ENCODE results near the gene FCRLB. TPM values are rescaled to one million over a fixed set of nuclear protein-coding genes. Genes with fewer than 3 reads are reported as not detected.

The FCRLB gene
- polyA plus RNA-seq, 4 donors = 4.0 to 6.3 (median 5.2) TPM

GRCh38 chr1:161719325-161719611 lies 2.1 kb upstream of the FCRLB start:
- DNase-seq (ENCODE audit: low read depth in 4 of 4, low spot score in 2 of 4) = no peak

GRCh38 chr1:161720422-161720821 lies 922 bp upstream of the FCRLB start:
- no peak for DNase-seq (ENCODE audit: low read depth in 4 of 4, low spot score in 2 of 4)

GRCh38 chr1:161721738-161722343 lies 497 bp downstream of the FCRLB start:
- DNase-seq (ENCODE audit: low read depth in 4 of 4, low spot score in 2 of 4) = no peak

- no peak for DNase-seq (ENCODE audit: low read depth in 4 of 4, low spot score in 2 of 4)
Observed at GRCh38 chr1:161722406-161722805, 1.1 kb downstream of the FCRLB start.

- no peak for DNase-seq (ENCODE audit: low read depth in 4 of 4, low spot score in 2 of 4)
Observed at GRCh38 chr1:161723459-161724141, 2.3 kb downstream of the FCRLB start.

GRCh38 chr1:161725258-161725907 lies 4.0 kb downstream of the FCRLB start:
- peak in 1 of 4 donors; percentile 22 for DNase-seq (ENCODE audit: low read depth in 4 of 4, low spot score in 2 of 4)

- peak in 1 of 4 donors; percentile 26 for DNase-seq (ENCODE audit: low read depth in 4 of 4, low spot score in 2 of 4)
Observed at GRCh38 chr1:161725908-161726472, 4.6 kb downstream of the FCRLB start.

- peak; percentile 55 to 87 (median 70) for DNase-seq (ENCODE audit: low read depth in 4 of 4, low spot score in 2 of 4)
Observed at GRCh38 chr1:161726473-161727255, 5.3 kb downstream of the FCRLB start.

GRCh38 chr1:161727256-161727924 lies 6.0 kb downstream of the FCRLB start:
- peak in 1 of 4 donors; percentile 18 for DNase-seq (ENCODE audit: low read depth in 4 of 4, low spot score in 2 of 4)

GRCh38 chr1:161728376-161729226 lies 7.3 kb downstream of the FCRLB start:
- DNase-seq (ENCODE audit: low read depth in 4 of 4, low spot score in 2 of 4) = no peak

GRCh38 chr1:161730050-161730564 lies 8.8 kb downstream of the FCRLB start:
- DNase-seq (ENCODE audit: low read depth in 4 of 4, low spot score in 2 of 4) = no peak

- no peak for DNase-seq (ENCODE audit: low read depth in 4 of 4, low spot score in 2 of 4)
Observed at GRCh38 chr1:161731241-161731640, 9.9 kb downstream of the FCRLB start.

- no peak for DNase-seq (ENCODE audit: low read depth in 4 of 4, low spot score in 2 of 4)
Observed at GRCh38 chr1:161731981-161732718, 10.8 kb downstream of the FCRLB start.

- DNase-seq (ENCODE audit: low read depth in 4 of 4, low spot score in 2 of 4) = no peak
Observed at GRCh38 chr1:161733526-161733925, 12.2 kb downstream of the FCRLB start.

GRCh38 chr1:161735837-161736236 lies 14.5 kb downstream of the FCRLB start:
- no peak for DNase-seq (ENCODE audit: low read depth in 4 of 4, low spot score in 2 of 4)

GRCh38 chr1:161736335-161736969 lies 15.1 kb downstream of the FCRLB start:
- DNase-seq (ENCODE audit: low read depth in 4 of 4, low spot score in 2 of 4) = no peak

GRCh38 chr1:161737625-161738024 lies 16.3 kb downstream of the FCRLB start:
- no peak for DNase-seq (ENCODE audit: low read depth in 4 of 4, low spot score in 2 of 4)

GRCh38 chr1:161738627-161739287 lies 17.4 kb downstream of the FCRLB start:
- DNase-seq (ENCODE audit: low read depth in 4 of 4, low spot score in 2 of 4) = no peak

Measured in left renal cortex interstitium (tissue), 4 donors.